HG03378 (cell line): ENCODE results near the gene DGKI.

Experiments
- ATAC-seq: cut with Tn5 transposase; IDR thresholded peaks from one replicate; pipeline ENCODE4 v1.9.1; 2021; ENCODE audit warnings: mild to moderate bottlenecking, moderate library complexity; ENCODE audit not compliant: unreplicated experiment

The DGKI gene

GRCh38 chr7:137609500-137609899 lies 237.3 kb downstream of the DGKI start:
- no peak for ATAC-seq

GRCh38 chr7:137606061-137606674 lies 240.6 kb downstream of the DGKI start:
- no peak for ATAC-seq

- no peak for ATAC-seq
Measured at GRCh38 chr7:137603043-137603442, 243.7 kb downstream of the DGKI start.

GRCh38 chr7:137601642-137602041 lies 245.1 kb downstream of the DGKI start:
- ATAC-seq, result no peak

- ATAC-seq, result no peak
Measured at GRCh38 chr7:137597856-137598255, 248.9 kb downstream of the DGKI start.

GRCh38 chr7:137593115-137593711 lies 253.6 kb downstream of the DGKI start:
- no peak for ATAC-seq

GRCh38 chr7:137592232-137592896 lies 254.4 kb downstream of the DGKI start:
- peak; percentile 73 for ATAC-seq

- no peak for ATAC-seq
Measured at GRCh38 chr7:137591421-137591837, 255.3 kb downstream of the DGKI start.

- ATAC-seq, result no peak
Measured at GRCh38 chr7:137590756-137591305, 255.9 kb downstream of the DGKI start.

- no peak for ATAC-seq
Measured at GRCh38 chr7:137590071-137590755, 256.6 kb downstream of the DGKI start.

GRCh38 chr7:137587326-137587725 lies 259.4 kb downstream of the DGKI start:
- ATAC-seq, result no peak

GRCh38 chr7:137585591-137585990 lies 261.2 kb downstream of the DGKI start:
- no peak for ATAC-seq

GRCh38 chr7:137583172-137583571 lies 263.6 kb downstream of the DGKI start:
- ATAC-seq, result no peak

GRCh38 chr7:137579913-137580640 lies 266.7 kb downstream of the DGKI start:
- no peak for ATAC-seq

GRCh38 chr7:137578541-137578940 lies 268.2 kb downstream of the DGKI start:
- ATAC-seq, result no peak

GRCh38 chr7:137577184-137577583 lies 269.6 kb downstream of the DGKI start:
- ATAC-seq, result no peak

- no peak for ATAC-seq
Measured at GRCh38 chr7:137576481-137576880, 270.3 kb downstream of the DGKI start.

- no peak for ATAC-seq
Measured at GRCh38 chr7:137574812-137575211, 272.0 kb downstream of the DGKI start.

GRCh38 chr7:137572056-137572784 lies 274.6 kb downstream of the DGKI start:
- ATAC-seq, result no peak

GRCh38 chr7:137564677-137565076 lies 282.1 kb downstream of the DGKI start:
- ATAC-seq, result no peak
